HG02870 (cell line): ENCODE measurements around the gene VTI1A.
"Not testable (repeated sequence)": the region's sequence is repeated elsewhere in the genome, so short reads cannot be mapped to it uniquely, and the experiment has no call there.

Experiments used
- ATAC-seq: cut with Tn5 transposase; IDR thresholded peaks from one replicate; pipeline ENCODE4 v1.9.1; 2021; ENCODE audit warnings: mild to moderate bottlenecking, moderate library complexity; ENCODE audit not compliant: unreplicated experiment

VTI1A gene

DNA sequence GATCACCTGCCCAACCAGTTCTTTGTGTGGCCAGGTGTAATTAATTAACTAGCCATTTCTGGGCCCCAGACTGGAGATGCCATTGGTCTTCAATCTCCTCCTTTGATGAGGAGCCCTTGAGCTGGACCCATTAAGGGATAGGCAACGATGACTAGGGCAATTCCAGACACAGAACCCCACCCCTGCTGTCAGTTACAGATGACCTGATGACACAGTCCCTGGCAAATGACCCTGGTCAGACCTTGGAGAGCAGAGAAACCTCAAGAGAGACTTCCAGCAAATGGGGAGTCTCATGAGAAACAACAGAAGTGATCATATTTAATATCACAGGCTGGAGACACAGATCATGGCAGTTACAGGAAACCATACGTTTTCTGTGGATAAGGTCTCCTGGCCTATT lies 401.2 kb downstream of the VTI1A start:
- ATAC-seq: no peak

DNA sequence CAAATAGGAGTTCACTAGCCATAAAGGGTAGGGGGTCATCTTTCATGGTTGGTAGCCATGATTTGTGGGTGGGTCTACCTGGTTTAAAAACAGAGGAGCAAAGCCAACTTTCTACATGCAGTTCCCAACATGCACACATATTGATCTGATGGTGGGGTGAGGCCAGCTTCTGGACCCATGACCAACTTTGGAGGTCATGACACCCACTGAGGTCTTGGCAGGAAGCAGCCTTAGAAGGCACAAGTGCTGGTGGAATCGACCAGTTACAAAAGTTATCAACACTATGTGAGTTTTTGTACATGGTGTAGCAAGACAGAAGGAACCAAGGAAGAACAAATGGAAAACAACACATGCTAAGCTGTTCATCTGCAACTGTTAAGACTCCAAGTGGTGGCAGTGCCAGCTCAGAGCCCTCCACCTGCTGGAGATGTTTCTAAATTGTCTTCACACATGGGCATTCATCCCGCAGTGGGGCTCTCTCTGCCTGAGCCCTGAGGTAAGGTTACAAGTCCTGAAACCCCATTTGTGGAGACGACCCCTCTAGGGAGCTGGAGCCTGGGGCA lies 401.9 kb downstream of the VTI1A start:
- ATAC-seq: no peak

DNA sequence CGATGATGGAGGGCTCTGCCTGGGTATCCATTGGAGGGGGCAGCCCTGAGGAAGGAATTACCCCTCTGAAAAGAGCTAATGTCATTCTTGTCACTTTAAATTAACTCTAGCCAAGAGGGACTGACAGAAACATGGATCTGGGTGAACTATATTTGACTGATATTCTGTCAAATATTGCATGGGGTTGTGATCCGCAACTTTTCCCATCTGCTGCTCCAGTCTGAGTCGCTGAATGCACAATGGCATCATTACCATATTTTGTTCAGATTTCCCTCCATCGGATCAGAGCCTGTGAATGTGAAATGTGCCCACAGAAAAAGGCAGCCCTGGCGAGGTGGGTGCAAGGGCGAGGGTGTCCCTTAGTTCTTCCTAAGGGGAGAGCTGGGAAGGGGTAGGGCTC lies 402.5 kb downstream of the VTI1A start:
- no peak for ATAC-seq

DNA sequence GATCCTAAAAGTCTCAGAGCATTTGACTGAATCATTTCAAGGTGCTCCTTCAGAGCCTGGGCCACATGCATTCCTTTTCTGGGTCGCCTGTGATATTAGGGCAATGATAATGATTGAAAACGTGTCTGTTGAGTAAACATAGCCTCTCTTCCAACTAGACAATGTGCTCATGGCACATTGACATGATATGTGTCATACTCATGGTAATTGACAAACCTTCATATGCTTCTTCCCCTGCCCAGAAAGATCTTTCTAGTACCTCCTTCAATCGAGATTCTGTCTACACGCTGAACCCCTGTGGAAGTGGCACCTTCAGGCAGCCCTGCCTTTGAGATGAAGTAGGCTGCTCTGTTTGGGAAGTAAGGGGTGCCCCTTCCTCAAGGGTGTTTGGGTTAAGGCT lies 404.2 kb downstream of the VTI1A start:
- no peak for ATAC-seq

DNA sequence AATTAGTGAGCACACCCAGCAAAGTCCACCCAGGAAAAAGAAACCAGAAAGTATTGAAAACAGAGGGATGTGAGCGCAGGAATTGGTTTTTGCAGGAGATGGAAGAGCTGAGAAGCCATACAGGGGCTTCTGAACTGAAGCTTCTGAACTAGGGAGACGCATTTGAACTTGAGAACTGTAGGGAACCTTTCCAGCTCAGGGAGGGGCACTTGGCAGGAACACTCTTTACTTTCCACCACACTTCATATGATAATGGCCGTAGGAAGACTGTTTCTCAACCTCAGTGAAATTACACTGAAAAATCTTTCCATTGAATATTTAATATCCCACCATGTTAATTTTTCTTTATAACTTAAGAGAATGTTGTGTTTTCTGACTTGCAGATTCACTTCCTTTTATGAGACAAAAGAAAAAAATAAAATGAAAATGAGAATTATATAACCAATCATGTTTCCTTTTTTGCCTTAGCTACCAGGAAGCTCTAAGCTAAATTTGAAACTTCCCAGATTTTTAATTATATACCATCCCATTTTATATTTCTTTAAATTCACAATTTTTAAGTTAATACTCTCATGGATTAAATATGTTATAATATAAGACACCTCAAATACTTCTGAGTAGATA lies 404.7 kb downstream of the VTI1A start:
- ATAC-seq: no peak

DNA sequence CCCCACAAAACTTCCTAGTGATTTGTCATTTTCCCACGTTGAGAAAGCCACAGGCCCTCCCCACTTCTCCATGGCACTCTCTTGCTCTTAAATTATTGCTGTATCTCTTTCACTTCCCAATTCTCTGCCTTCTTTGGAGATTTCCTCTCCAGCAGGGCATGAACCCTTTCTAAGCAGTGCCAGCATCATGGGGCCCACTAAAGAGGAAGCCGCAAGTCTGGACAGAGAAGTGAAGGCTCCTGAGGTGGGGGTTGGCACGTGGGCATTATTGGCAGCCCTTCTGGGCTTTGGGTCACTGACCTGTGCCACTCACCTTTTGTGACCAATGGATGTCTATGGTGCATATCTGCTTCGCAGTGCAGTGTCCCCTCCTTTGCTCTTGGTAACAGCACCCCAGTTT lies 405.3 kb downstream of the VTI1A start:
- no peak for ATAC-seq

DNA sequence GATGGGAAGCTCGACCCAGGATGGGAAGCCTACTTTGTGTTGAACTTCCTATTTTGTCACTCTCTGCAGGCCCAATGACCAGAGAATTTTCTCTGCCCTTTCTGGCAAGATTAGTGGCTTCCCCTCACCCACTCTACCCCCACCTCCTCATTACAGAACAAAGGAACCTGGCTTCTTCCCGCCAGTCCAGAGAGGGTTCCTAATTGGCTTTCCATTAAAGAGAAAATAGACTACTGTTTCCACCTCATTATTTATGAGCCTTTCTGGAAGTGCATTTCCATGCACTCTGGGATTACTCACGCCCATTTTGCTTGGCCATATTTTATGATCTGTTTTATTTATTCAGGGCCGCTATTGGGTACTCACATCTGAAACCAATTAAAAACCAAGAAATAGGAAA lies 408.1 kb downstream of the VTI1A start:
- ATAC-seq: no peak

DNA sequence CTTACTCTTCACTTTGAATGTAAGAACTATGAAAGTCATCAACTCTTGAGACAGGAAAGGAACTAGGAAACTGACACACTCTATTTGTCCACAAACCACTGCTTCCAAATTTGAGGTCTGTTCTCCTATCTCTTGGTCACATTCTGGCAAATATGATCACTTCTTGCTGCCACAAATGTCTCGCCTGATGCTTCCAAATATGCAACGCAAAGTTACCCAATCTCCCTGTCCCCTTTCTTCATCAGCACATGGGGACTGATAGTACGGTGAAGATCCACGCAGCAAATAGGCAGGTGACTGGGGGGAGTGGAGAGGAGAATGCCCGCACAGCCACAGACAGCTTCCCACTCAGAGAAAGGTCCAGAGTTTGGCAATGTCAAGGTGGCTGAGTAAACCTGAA lies 410.5 kb downstream of the VTI1A start:
- no peak for ATAC-seq

DNA sequence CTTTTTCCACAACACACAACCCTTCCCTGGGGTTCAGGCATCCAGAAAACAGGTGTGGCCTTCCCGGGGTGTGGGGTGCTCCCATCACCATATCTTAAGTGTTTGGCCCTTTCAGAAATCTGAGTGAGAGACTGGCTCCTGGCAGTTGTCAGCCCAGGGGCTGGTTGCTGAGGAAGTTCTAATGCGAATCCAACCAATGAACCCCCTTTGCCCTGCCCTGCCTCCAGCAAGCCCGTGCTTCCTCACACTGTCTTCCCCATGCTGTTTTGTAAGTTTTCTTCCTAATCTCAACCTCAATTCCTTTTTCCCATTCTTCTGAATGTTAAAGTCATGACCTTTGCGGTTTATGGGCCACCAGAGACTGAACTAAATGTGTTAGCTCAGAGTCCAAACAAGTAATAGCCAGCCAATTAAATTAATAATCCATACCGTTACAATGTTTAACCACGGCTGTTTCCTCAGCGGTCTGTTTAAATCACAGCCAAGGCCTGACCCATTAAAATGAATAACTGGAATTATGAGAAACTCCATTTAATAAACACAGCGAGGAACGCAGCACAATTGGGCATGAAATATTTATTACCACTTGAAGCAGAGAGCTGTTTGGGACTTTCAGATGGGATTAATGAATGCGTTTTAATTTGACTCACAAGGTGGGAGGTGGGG lies 412.1 kb downstream of the VTI1A start:
- ATAC-seq: no peak

DNA sequence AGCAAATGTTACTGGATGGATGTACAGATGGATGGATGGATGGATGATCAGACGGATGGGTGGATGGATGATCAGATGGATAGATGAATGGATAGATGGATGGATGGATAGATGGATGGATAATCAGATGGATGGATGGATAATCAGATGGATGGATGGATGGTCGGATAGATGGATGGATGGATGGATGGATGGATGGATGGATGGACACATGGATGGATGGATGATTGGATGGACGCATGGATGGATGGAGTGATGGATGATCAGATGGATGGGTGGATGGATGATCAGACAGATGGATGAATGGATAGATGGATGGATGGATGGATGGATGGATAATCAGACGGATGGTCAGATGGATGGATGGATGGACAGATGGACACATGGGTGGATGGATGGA lies 412.8 kb downstream of the VTI1A start:
- no peak for ATAC-seq

DNA sequence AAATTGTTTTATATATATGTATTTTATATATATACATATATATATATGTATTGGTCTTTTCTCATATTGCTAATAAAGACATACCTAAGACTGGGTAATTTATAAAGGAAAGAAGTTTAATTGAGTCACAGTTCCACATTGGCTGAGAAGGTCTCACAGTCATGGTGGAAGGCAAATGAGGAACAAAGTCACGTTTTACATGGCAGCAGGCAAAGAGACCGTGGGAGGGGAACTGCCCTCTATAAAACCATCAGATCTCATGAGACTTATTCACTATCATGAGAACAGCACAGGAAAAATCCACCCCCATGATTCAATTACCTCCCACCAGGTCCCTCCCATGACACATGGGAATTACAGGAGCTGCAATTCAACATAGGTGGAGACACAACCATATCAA lies 416.4 kb downstream of the VTI1A start:
- ATAC-seq: not testable (repeated sequence)
